Measurements from ENCODE around the gene ARMS2.

ARMS2 gene

GRCh38 chr10:122503886-122504609, 49.6 kb downstream of the ARMS2 start:
- no peak overlapping the region for H3K4me3 ChIP-seq (replicated peaks; ENCODE audit: low read depth, low read length)
- no peak for TF ChIP-seq CTCF (IDR thresholded peaks at IDR 0.05; ENCODE audit: low read length, missing control alignments)
- DNase-seq (ENCODE audit: low read depth), result no peak

- no peak overlapping the region for H3K4me3 ChIP-seq (replicated peaks; ENCODE audit: low read depth, low read length)
- peak; percentile 92 for DNase-seq (ENCODE audit: low read depth)
- TF ChIP-seq CTCF (IDR thresholded peaks at IDR 0.05; ENCODE audit: low read length, missing control alignments), result no peak
Measured at GRCh38 chr10:122504610-122504950, 50.1 kb downstream of the ARMS2 start.

- no peak overlapping the region for H3K4me3 ChIP-seq (replicated peaks; ENCODE audit: low read depth, low read length)
- TF ChIP-seq CTCF (IDR thresholded peaks at IDR 0.05; ENCODE audit: low read length, missing control alignments), result no peak
- no peak for DNase-seq (ENCODE audit: low read depth)
Measured at GRCh38 chr10:122505011-122505410, 50.6 kb downstream of the ARMS2 start.

GRCh38 chr10:122505885-122506645, 51.6 kb downstream of the ARMS2 start:
- H3K4me3 ChIP-seq (replicated peaks; ENCODE audit: low read depth, low read length), result no peak overlapping the region
- no peak for TF ChIP-seq CTCF (IDR thresholded peaks at IDR 0.05; ENCODE audit: low read length, missing control alignments)
- DNase-seq (ENCODE audit: low read depth), result no peak
